K562 (cell line): ENCODE results near the gene VWA1. TPM values are rescaled to one million over a fixed set of nuclear protein-coding genes. Genes with fewer than 3 reads are reported as not detected.
A peak's percentile ranks its signal among the peaks of the same experiment; 100 is the strongest.

ENCODE experiments used
- CEBPG ChIP-seq, 3 experiments: fragments of 200-800 bp in 1 of 3; sonication (Bioruptor generic) in 1 of 3; sonication (generic) in 1 of 3; formaldehyde crosslinking in 1 of 3; IDR thresholded peaks in 2 of 3; conservative IDR thresholded peaks in 1 of 3; 2 replicates each; pipeline versions ENCODE4 v1.6.1 to v1.8.0; 2016 to 2022; ENCODE audit warnings: missing compliant biosample characterization in 2 of 3, missing genetic modification characterization in 2 of 3, mild to moderate bottlenecking in 1 of 3, missing genetic modification reagents in 1 of 3
- KLF13 ChIP-seq: fragments of 450-650 bp; IDR thresholded peaks from 2 replicates; pipeline ENCODE4 v1.6.1; 2016; ENCODE audit warnings: missing genetic modification characterization, low read depth, mild to moderate bottlenecking, missing compliant biosample characterization, moderate library complexity, borderline replicate concordance
- MBD2 ChIP-seq: sonication (generic); IDR thresholded peaks from 2 replicates; pipeline ENCODE4 v1.6.1; 2016; ENCODE audit warnings: low read depth, borderline replicate concordance
- NFE2 ChIP-seq: IDR thresholded peaks from 2 replicates; pipeline ENCODE4 v1.6.1; 2014; ENCODE audit warnings: antibody characterized with exemption, low read depth
- SMAD4 ChIP-seq: fragments of 250-450 bp; sonication (Bioruptor Pico); conservative IDR thresholded peaks from 2 replicates; pipeline ENCODE4 v1.8.0; 2021; ENCODE audit warnings: inconsistent platforms, mild to moderate bottlenecking, moderate library complexity
- TAF1 ChIP-seq: IDR thresholded peaks from 2 replicates; pipeline ENCODE4 v1.6.1; 2011; ENCODE audit warnings: mild to moderate bottlenecking, low read length, moderate library complexity; ENCODE audit not compliant: insufficient read depth, control insufficient read depth, severe bottlenecking; ENCODE audit errors: extremely low read depth
- XRCC5 ChIP-seq: fragments of 200-400 bp; formaldehyde crosslinking; IDR thresholded peaks from 2 replicates; pipeline ENCODE4 v1.6.1; 2017; ENCODE audit warnings: low read depth, mild to moderate bottlenecking, low read length
- ZFP1 ChIP-seq: fragments of 450-650 bp; formaldehyde crosslinking; IDR thresholded peaks from 2 replicates; pipeline ENCODE4 v1.4.0; 2020; ENCODE audit warnings: mild to moderate bottlenecking, mixed read lengths
- ZNF121 ChIP-seq: sonication (generic); formaldehyde crosslinking; conservative IDR thresholded peaks from 2 replicates; pipeline ENCODE4 v1.8.0; 2022; ENCODE audit warnings: missing genetic modification reagents
- polyA plus RNA-seq, 8 experiments: library from polyadenylated mRNA; depleted of rRNA in 4 of 8; stranded (reverse) in 5 of 8; unstranded in 3 of 8; fragments of >200 nt; fragmentation: Nextera tagmentation in 2 of 8; fragmentation: Illumina TruSeq in 1 of 8; extraction: Ambion mirVana in 2 of 8; extraction: Trizol in 1 of 8; gene quantifications; 2 replicates each; pipeline versions ENCODE4 v1.2.1 to v1.2.3, GENCODE V29; 2011 to 2014; ENCODE audit warnings: inconsistent platforms in 1 of 8, missing spikeins in 1 of 8
- total RNA-seq, 7 experiments: library from RNA; depleted of rRNA in 6 of 7; stranded (reverse); fragments of >200 nt in 6 of 7; fragmentation: Illumina TruSeq in 2 of 7; extraction: Trizol in 2 of 7; gene quantifications; 2 replicates each; pipeline versions ENCODE4 v1.2.1 to v1.2.3, GENCODE V29; 2011 to 2021; ENCODE audit warnings: low replicate concordance in 1 of 7
- TF ChIP-seq, protein P1 (sequence below), 2 experiments: fragments of 450-650 bp in 1 of 2; sonication (generic) in 1 of 2; formaldehyde crosslinking in 1 of 2; IDR thresholded peaks; 2 replicates each; pipeline versions ENCODE4 v1.7.1 to v1.9.0; 2016 to 2022; ENCODE audit warnings: inconsistent platforms in 1 of 2, mild to moderate bottlenecking in 1 of 2, missing genetic modification reagents in 1 of 2
- TF ChIP-seq, protein P2 (sequence below): fragments of 250-450 bp; sonication (Bioruptor Pico); IDR thresholded peaks from 2 replicates; pipeline ENCODE4 v1.5.0; 2021; ENCODE audit warnings: mild to moderate bottlenecking, borderline replicate concordance

The VWA1 gene
- total and polyA plus RNA-seq, 9 of the 15 experiments (the other 6 are each of a cell fraction or from before 2014, with no cell fraction given), result 0.01 to 6.4 (median 0.85) TPM

GRCh38 chr1:1406821-1407635, 28.5 kb upstream of the VWA1 start, which contains the start of gene MRPL20 (continued):
- TF ChIP-seq, protein P1, sequence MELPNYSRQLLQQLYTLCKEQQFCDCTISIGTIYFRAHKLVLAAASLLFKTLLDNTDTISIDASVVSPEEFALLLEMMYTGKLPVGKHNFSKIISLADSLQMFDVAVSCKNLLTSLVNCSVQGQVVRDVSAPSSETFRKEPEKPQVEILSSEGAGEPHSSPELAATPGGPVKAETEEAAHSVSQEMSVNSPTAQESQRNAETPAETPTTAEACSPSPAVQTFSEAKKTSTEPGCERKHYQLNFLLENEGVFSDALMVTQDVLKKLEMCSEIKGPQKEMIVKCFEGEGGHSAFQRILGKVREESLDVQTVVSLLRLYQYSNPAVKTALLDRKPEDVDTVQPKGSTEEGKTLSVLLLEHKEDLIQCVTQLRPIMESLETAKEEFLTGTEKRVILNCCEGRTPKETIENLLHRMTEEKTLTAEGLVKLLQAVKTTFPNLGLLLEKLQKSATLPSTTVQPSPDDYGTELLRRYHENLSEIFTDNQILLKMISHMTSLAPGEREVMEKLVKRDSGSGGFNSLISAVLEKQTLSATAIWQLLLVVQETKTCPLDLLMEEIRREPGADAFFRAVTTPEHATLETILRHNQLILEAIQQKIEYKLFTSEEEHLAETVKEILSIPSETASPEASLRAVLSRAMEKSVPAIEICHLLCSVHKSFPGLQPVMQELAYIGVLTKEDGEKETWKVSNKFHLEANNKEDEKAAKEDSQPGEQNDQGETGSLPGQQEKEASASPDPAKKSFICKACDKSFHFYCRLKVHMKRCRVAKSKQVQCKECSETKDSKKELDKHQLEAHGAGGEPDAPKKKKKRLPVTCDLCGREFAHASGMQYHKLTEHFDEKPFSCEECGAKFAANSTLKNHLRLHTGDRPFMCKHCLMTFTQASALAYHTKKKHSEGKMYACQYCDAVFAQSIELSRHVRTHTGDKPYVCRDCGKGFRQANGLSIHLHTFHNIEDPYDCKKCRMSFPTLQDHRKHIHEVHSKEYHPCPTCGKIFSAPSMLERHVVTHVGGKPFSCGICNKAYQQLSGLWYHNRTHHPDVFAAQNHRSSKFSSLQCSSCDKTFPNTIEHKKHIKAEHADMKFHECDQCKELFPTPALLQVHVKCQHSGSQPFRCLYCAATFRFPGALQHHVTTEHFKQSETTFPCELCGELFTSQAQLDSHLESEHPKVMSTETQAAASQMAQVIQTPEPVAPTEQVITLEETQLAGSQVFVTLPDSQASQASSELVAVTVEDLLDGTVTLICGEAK (IDR thresholded peaks at IDR 0.05), result peak; percentile 100
- TF ChIP-seq, protein P1 (CRISPR knock-in tag; IDR thresholded peaks at IDR 0.05), result 0 out of 2 replicates have a peak, but pooled peaks have one; percentile 13
- TF ChIP-seq TAF1, result peak; percentile 99
- TF ChIP-seq KLF13 (tag), result 0 out of 2 replicates have a peak, but pooled peaks have one; percentile 10
- TF ChIP-seq MBD2, result peak; percentile 94
- peak; percentile 28; the same call in 1 of the 2 replicates for TF ChIP-seq SMAD4 (CRISPR knock-in tag)
- TF ChIP-seq ZNF121 (CRISPR knock-in tag), result no peak
- no peak for TF ChIP-seq XRCC5
- no peak for TF ChIP-seq CEBPG (CRISPR knock-in tag; IDR thresholded peaks at IDR 0.05)
- TF ChIP-seq CEBPG (tag; conservative IDR thresholded peaks at IDR 0.05 in 1 of 2, IDR thresholded peaks at IDR 0.05 in 1 of 2), result no peak
- TF ChIP-seq, protein P2, sequence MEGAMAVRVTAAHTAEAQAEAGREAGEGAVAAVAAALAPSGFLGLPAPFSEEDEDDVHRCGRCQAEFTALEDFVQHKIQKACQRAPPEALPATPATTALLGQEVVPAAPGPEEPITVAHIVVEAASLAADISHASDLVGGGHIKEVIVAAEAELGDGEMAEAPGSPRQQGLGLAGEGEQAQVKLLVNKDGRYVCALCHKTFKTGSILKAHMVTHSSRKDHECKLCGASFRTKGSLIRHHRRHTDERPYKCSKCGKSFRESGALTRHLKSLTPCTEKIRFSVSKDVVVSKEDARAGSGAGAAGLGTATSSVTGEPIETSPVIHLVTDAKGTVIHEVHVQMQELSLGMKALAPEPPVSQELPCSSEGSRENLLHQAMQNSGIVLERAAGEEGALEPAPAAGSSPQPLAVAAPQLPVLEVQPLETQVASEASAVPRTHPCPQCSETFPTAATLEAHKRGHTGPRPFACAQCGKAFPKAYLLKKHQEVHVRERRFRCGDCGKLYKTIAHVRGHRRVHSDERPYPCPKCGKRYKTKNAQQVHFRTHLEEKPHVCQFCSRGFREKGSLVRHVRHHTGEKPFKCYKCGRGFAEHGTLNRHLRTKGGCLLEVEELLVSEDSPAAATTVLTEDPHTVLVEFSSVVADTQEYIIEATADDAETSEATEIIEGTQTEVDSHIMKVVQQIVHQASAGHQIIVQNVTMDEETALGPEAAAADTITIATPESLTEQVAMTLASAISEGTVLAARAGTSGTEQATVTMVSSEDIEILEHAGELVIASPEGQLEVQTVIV (CRISPR knock-in tag), result no peak
- TF ChIP-seq NFE2, result 0 out of 2 replicates have a peak, but pooled peaks have one; percentile 2
- no peak for TF ChIP-seq ZFP1
